Osteoblast (primary cell): Measurements from ENCODE around the gene RELN. TPM values are rescaled to one million over a fixed set of nuclear protein-coding genes. Genes with fewer than 3 reads are reported as not detected.
A peak's percentile ranks its signal among the peaks of the same experiment; 100 is the strongest.

Experiments used
- DNase-seq: peaks from one replicate; pipeline ENCODE4 v3.0.0; 2011; ENCODE audit warnings: low spot score, mixed read lengths; ENCODE audit not compliant: insufficient read length; ENCODE audit errors: missing footprints
- H2AFZ ChIP-seq: 2 replicates; pipeline ENCODE4 v1.6.0; 2011; ENCODE audit warnings: mild to moderate bottlenecking, low read length
- H3K27ac ChIP-seq: 2 replicates; pipeline ENCODE4 v1.5.1; 2011; ENCODE audit warnings: mild to moderate bottlenecking, low read depth, low read length, moderate library complexity
- H3K27me3 ChIP-seq: 2 replicates; pipeline ENCODE4 v1.6.0; 2012; ENCODE audit warnings: mild to moderate bottlenecking, control low read depth, inconsistent platforms, low read length, moderate library complexity; ENCODE audit not compliant: insufficient read depth
- H3K36me3 ChIP-seq: 2 replicates; pipeline ENCODE4 v1.5.1; 2011; ENCODE audit warnings: mild to moderate bottlenecking, low read length, control low read depth, moderate library complexity; ENCODE audit not compliant: insufficient read depth
- H3K4me1 ChIP-seq: 2 replicates; pipeline ENCODE4 v1.5.1; 2011; ENCODE audit warnings: mild to moderate bottlenecking, low read length, control low read depth, moderate library complexity; ENCODE audit not compliant: insufficient read depth
- H3K4me2 ChIP-seq: 2 replicates; pipeline ENCODE4 v1.6.0; 2011; ENCODE audit warnings: mild to moderate bottlenecking, low read length; ENCODE audit not compliant: insufficient read depth
- H3K4me3 ChIP-seq: fragments of 200-600 bp; sonication (generic); 3 replicates; pipeline ENCODE4 v1.5.1; 2012; ENCODE audit warnings: mild to moderate bottlenecking, low read length, inconsistent platforms; ENCODE audit not compliant: insufficient read depth
- H3K79me2 ChIP-seq: 2 replicates; pipeline ENCODE4 v1.6.0; 2012; ENCODE audit warnings: mild to moderate bottlenecking, low read length, control low read depth, inconsistent platforms; ENCODE audit not compliant: insufficient read depth
- H3K9me3 ChIP-seq: 2 replicates; pipeline ENCODE4 v1.5.1; 2011; ENCODE audit warnings: low read depth, low read length, control low read depth
- H4K20me1 ChIP-seq: 2 replicates; pipeline ENCODE4 v1.6.0; 2012; ENCODE audit warnings: mild to moderate bottlenecking, low read length, control low read depth; ENCODE audit not compliant: insufficient read depth
- total RNA-seq: library from RNA; depleted of rRNA; stranded (reverse); fragments of >200 nt; gene quantifications from 2 replicates; pipeline ENCODE4 v1.2.3, GENCODE V29; 2012
- TF ChIP-seq, protein P1 (sequence below): IDR thresholded peaks from 2 replicates; pipeline ENCODE4 v1.5.1; 2011; ENCODE audit warnings: mild to moderate bottlenecking, low read depth, low read length, moderate library complexity; ENCODE audit errors: extremely low read depth

Gene RELN
- total RNA-seq, 1 donor = 0.36 TPM

DNA sequence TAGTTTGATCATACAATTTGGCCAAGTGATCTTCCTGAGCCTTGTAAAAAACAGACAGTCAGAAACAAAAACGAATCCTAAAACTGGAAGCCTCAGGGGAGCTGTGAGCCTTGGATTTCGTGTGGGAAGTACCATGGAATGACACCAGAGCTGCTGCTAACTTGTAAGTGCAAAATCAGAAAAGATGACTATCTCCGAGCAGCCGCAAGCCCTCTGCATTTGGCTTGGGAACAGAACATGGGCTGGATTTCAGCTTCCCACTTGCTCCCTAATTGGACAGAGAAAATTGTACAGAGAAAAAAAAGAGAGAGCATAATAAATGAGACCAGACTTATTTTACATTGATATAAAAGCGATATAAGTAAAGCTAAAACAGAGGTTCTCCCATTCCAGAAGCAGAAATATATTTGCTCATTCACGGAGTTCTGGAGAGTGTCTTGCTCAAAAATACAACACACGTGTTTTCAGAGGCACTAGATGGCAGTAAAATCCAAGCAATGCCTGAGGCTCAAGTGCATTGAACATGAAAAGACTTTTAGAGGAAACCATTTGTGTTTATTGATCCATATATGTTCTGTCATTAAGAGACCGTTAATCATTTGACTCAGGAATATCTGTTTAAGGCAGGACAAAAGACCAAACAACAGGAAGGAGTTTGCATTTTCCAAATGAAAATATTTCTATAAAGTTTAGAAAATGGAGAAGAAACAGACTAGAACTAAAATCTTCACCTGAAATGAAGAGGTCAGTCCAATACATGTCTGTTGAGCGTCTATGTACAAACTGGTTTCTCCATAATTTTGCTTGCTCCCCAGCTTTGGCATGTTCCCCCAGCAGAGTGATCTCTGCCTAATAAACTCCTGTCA is 465.2 kb downstream of the RELN start:
- Histone ChIP-seq H3K79me2 (no peaks in the 10 kb centered on the region), H3K27me3 (no peaks in the 10 kb centered on the region), H3K9me3 (no peaks in the 10 kb centered on the region), H3K4me2 (peak overlapping the region; percentile 70), H2AFZ (peak overlapping the region; percentile 17), H3K4me1 (no peaks in the 10 kb centered on the region), H3K27ac (no peak overlapping the region), H3K4me3 (peak overlapping the region; percentile 31), H3K36me3 (no peaks in the 10 kb centered on the region), H4K20me1 (no peaks in the 10 kb centered on the region)
- TF ChIP-seq, protein P1, sequence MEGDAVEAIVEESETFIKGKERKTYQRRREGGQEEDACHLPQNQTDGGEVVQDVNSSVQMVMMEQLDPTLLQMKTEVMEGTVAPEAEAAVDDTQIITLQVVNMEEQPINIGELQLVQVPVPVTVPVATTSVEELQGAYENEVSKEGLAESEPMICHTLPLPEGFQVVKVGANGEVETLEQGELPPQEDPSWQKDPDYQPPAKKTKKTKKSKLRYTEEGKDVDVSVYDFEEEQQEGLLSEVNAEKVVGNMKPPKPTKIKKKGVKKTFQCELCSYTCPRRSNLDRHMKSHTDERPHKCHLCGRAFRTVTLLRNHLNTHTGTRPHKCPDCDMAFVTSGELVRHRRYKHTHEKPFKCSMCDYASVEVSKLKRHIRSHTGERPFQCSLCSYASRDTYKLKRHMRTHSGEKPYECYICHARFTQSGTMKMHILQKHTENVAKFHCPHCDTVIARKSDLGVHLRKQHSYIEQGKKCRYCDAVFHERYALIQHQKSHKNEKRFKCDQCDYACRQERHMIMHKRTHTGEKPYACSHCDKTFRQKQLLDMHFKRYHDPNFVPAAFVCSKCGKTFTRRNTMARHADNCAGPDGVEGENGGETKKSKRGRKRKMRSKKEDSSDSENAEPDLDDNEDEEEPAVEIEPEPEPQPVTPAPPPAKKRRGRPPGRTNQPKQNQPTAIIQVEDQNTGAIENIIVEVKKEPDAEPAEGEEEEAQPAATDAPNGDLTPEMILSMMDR = peak; percentile 55
- DNase-seq = no peak

DNA sequence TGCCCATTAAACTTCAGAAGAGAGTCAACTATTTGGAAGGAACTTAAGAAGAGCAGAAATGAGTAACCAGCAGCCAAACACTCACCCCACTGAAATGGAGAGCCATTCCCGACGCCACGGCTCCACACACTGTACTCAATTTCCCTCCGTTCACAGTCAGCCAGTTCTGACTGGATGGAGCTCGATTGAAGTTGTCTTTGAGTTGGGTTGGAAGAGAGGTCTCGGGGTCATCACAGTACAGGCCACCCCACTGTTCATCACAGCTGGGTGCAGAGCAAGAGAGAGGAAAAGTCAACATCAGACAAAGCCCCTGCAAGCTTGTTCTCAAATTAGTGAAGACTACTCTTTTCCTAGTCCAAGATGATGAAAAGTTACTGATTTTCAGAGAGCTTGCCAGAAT is 467.5 kb downstream of the RELN start:
- TF ChIP-seq, protein P1 = no peak
- no peaks in the 10 kb centered on the region for H3K79me2 ChIP-seq

GRCh38 chr7:103504505-103505135 is 484.8 kb downstream of the RELN start:
- DNase-seq = no peak
- Histone ChIP-seq H3K9me3 (no peaks in the 10 kb centered on the region), H3K36me3 (no peaks in the 10 kb centered on the region), H3K79me2 (no peaks in the 10 kb centered on the region), H3K4me3 (no peak overlapping the region), H4K20me1 (no peaks in the 10 kb centered on the region), H3K27ac (no peak overlapping the region), H3K4me2 (no peak overlapping the region), H3K27me3 (no peaks in the 10 kb centered on the region), H2AFZ (no peak overlapping the region), H3K4me1 (no peaks in the 10 kb centered on the region)
- TF ChIP-seq, protein P1 = no peak

More for the DNA sequence above, 467.5 kb downstream of the RELN start:
- Histone ChIP-seq H3K4me1 (no peaks in the 10 kb centered on the region), H4K20me1 (no peaks in the 10 kb centered on the region), H3K9me3 (no peaks in the 10 kb centered on the region), H3K36me3 (no peaks in the 10 kb centered on the region), H3K4me2 (no peak overlapping the region), H2AFZ (no peak overlapping the region), H3K27ac (no peak overlapping the region), H3K27me3 (no peaks in the 10 kb centered on the region), H3K4me3 (no peak overlapping the region)
- DNase-seq = no peak

GRCh38 chr7:103501206-103501605 is 488.3 kb downstream of the RELN start:
- H3K4me2 ChIP-seq = no peak overlapping the region
- H3K36me3 ChIP-seq = no peaks in the 10 kb centered on the region
- H4K20me1 ChIP-seq = no peaks in the 10 kb centered on the region
- H3K27ac ChIP-seq = no peak overlapping the region
- H2AFZ ChIP-seq = no peak overlapping the region
- TF ChIP-seq, protein P1 = no peak
- DNase-seq = no peak
- H3K9me3 ChIP-seq = no peaks in the 10 kb centered on the region
- no peaks in the 10 kb centered on the region for H3K27me3 ChIP-seq
- no peaks in the 10 kb centered on the region for H3K4me1 ChIP-seq
- H3K4me3 ChIP-seq = no peak overlapping the region
- H3K79me2 ChIP-seq = no peaks in the 10 kb centered on the region
